Uterus (tissue), 2 donors: ENCODE measurements around the gene BCR.

ENCODE experiments used
- CTCF ChIP-seq, 4 experiments: fragments of 200-600 bp in 2 of 4; fragments of 450-650 bp in 2 of 4; sonication (generic) in 2 of 4; IDR thresholded peaks; one replicate each; pipeline ENCODE4 v1.5.1; 2016 to 2019; ENCODE audit warnings: antibody characterized with exemption in 4 of 4, mild to moderate bottlenecking in 2 of 4, moderate library complexity in 1 of 4
- POLR2A ChIP-seq, 2 donors: fragments of 450-650 bp; IDR thresholded peaks; one replicate each; pipeline ENCODE4 v1.6.1; 2016; ENCODE audit warnings: antibody characterized with exemption in 2 of 2, mild to moderate bottlenecking in 1 of 2, moderate library complexity in 1 of 2

DNA sequence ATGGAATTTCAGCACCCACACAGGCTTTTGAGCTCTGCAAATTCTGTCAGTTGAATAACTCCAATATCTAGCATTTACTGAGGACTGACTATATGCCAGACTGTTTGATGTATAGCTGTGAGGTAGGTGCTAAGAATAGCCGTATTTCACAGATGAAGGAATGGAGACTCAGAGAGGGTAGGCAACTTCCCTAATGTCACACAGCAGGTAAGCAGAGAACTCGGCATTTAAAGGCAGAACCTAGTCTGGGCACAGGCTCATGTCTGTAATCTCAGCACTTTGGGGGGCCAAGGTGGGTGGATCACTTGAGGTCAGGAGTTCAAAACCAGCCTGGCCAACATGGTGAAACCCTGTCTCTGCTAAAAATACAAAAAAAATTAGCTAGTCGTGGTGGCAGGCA, 184.1 kb downstream of the BCR start:
- TF ChIP-seq CTCF (IDR thresholded peaks at IDR 0.05) (no peak), POLR2A (IDR thresholded peaks at IDR 0.05) (no peak)
